NAMALWA (cell line): ENCODE results near the gene PCP2.

Source experiments
- DNase-seq: peaks from one replicate; pipeline ENCODE4 v3.0.0-alpha.2; 2015; ENCODE audit warnings: low spot score

Gene PCP2

GRCh38 chr19:7633698-7634097 lies at the start of gene PCP2:
PCP2 (minus strand) TSS chr19:7633719; CDS start chr19:7633457, 262 bp downstream.
- DNase-seq: peak; percentile 38

GRCh38 chr19:7682175-7682855 lies 48.8 kb upstream of the PCP2 start:
- no peak for DNase-seq

GRCh38 chr19:7681340-7682174 lies 48.0 kb upstream of the PCP2 start:
- peak; percentile 93 for DNase-seq

GRCh38 chr19:7680606-7681339 lies 47.3 kb upstream of the PCP2 start, which contains the start of gene TRAPPC5:
TRAPPC5 (plus strand) TSS chr19:7680833; CDS start chr19:7682254, 1,421 bp downstream.
- DNase-seq: peak; percentile 89

GRCh38 chr19:7679771-7680605 lies 46.5 kb upstream of the PCP2 start:
- DNase-seq: no peak

- DNase-seq: peak; percentile 77
These were observed 45.6 kb upstream of the PCP2 start for GRCh38 chr19:7678971-7679751.

GRCh38 chr19:7677669-7678311 lies 44.3 kb upstream of the PCP2 start:
- DNase-seq: peak; percentile 18

GRCh38 chr19:7676854-7677253 lies 43.3 kb upstream of the PCP2 start, which contains the start of gene MCEMP1:
MCEMP1 (plus strand) TSS chr19:7677090; CDS start chr19:7677121, 31 bp downstream.
- no peak for DNase-seq

- peak; percentile 52 for DNase-seq
These were observed 42.9 kb upstream of the PCP2 start for GRCh38 chr19:7676376-7676775.

- DNase-seq: peak; percentile 91
These were observed 40.8 kb upstream of the PCP2 start for GRCh38 chr19:7674010-7675005.

GRCh38 chr19:7672522-7672921 lies 39.0 kb upstream of the PCP2 start:
- DNase-seq: no peak

- DNase-seq: no peak
These were observed 37.3 kb upstream of the PCP2 start for GRCh38 chr19:7670790-7671189.

GRCh38 chr19:7670150-7670783 lies 36.7 kb upstream of the PCP2 start:
- DNase-seq: no peak

GRCh38 chr19:7669641-7670040 lies 36.1 kb upstream of the PCP2 start:
- no peak for DNase-seq

- DNase-seq: no peak
These were observed 35.3 kb upstream of the PCP2 start, which contains the start of gene RETN for GRCh38 chr19:7668842-7669241. RETN (plus strand) TSS chr19:7669049; CDS start chr19:7669327, 278 bp downstream.

- no peak for DNase-seq
These were observed 31.6 kb upstream of the PCP2 start for GRCh38 chr19:7665076-7665475.

- DNase-seq: no peak
These were observed 30.2 kb upstream of the PCP2 start for GRCh38 chr19:7663706-7664105.

GRCh38 chr19:7662657-7663056 lies 29.1 kb upstream of the PCP2 start:
- DNase-seq: no peak
